ENCODE measurements around the gene TMEM120B.
A peak's percentile ranks its signal among the peaks of the same experiment; 100 is the strongest.
"Not testable (repeated sequence)": the region's sequence is repeated elsewhere in the genome, so short reads cannot be mapped to it uniquely, and the experiment has no call there.

TMEM120B gene

GRCh38 chr12:121709064-121709424, 3.5 kb upstream of the TMEM120B start:
- DNase-seq (ENCODE audit: low read depth) = not testable (repeated sequence)

- peak; percentile 56 for DNase-seq (ENCODE audit: low read depth)
Measured at GRCh38 chr12:121709478-121709961, 3.0 kb upstream of the TMEM120B start.

- no peak for DNase-seq (ENCODE audit: low read depth)
Measured at GRCh38 chr12:121711361-121712189, 977 bp upstream of the TMEM120B start.

- no peak for DNase-seq (ENCODE audit: low read depth)
Measured at GRCh38 chr12:121712190-121712460, 427 bp upstream of the TMEM120B start.

GRCh38 chr12:121713257-121713777, 765 bp downstream of the TMEM120B start:
- DNase-seq (ENCODE audit: low read depth) = no peak

GRCh38 chr12:121713793-121714192, 1.2 kb downstream of the TMEM120B start:
- no peak for DNase-seq (ENCODE audit: low read depth)

GRCh38 chr12:121715055-121715454, 2.5 kb downstream of the TMEM120B start:
- not testable (repeated sequence) for DNase-seq (ENCODE audit: low read depth)

GRCh38 chr12:121715862-121716435, 3.4 kb downstream of the TMEM120B start:
- DNase-seq (ENCODE audit: low read depth) = no peak

GRCh38 chr12:121717041-121717699, 4.6 kb downstream of the TMEM120B start:
- DNase-seq (ENCODE audit: low read depth) = peak; percentile 90

- DNase-seq (ENCODE audit: low read depth) = no peak
Measured at GRCh38 chr12:121718653-121719239, 6.2 kb downstream of the TMEM120B start.

GRCh38 chr12:121719926-121720414, 7.4 kb downstream of the TMEM120B start:
- DNase-seq (ENCODE audit: low read depth) = peak; percentile 82

- DNase-seq (ENCODE audit: low read depth) = no peak
Measured at GRCh38 chr12:121720762-121721161, 8.2 kb downstream of the TMEM120B start.

GRCh38 chr12:121722511-121722910, 10.0 kb downstream of the TMEM120B start:
- no peak for DNase-seq (ENCODE audit: low read depth)

- no peak for DNase-seq (ENCODE audit: low read depth)
Measured at GRCh38 chr12:121723200-121723599, 10.6 kb downstream of the TMEM120B start.

GRCh38 chr12:121724925-121725324, 12.4 kb downstream of the TMEM120B start:
- no peak for DNase-seq (ENCODE audit: low read depth)

- DNase-seq (ENCODE audit: low read depth) = no peak
Measured at GRCh38 chr12:121725423-121725822, 12.9 kb downstream of the TMEM120B start.

- no peak for DNase-seq (ENCODE audit: low read depth)
Measured at GRCh38 chr12:121729021-121729420, 16.5 kb downstream of the TMEM120B start.

- DNase-seq (ENCODE audit: low read depth) = no peak
Measured at GRCh38 chr12:121731473-121731872, 18.9 kb downstream of the TMEM120B start.

- DNase-seq (ENCODE audit: low read depth) = no peak
Measured at GRCh38 chr12:121733849-121734248, 21.3 kb downstream of the TMEM120B start.

- no peak for DNase-seq (ENCODE audit: low read depth)
Measured at GRCh38 chr12:121738340-121738858, 25.8 kb downstream of the TMEM120B start.

GRCh38 chr12:121740847-121741246, 28.3 kb downstream of the TMEM120B start:
- no peak for DNase-seq (ENCODE audit: low read depth)

GRCh38 chr12:121741743-121742142, 29.2 kb downstream of the TMEM120B start:
- DNase-seq (ENCODE audit: low read depth) = no peak

Measured in HS-5 (cell line).